Measurements from ENCODE around the gene NOP58. TPM values are rescaled to one million over a fixed set of nuclear protein-coding genes. Genes with fewer than 3 reads are reported as not detected.

Gene NOP58
- total and polyA plus RNA-seq, 2 of the 4 experiments (the other 2 are of a cell fraction): 45.3 to 54.0 TPM

DNA sequence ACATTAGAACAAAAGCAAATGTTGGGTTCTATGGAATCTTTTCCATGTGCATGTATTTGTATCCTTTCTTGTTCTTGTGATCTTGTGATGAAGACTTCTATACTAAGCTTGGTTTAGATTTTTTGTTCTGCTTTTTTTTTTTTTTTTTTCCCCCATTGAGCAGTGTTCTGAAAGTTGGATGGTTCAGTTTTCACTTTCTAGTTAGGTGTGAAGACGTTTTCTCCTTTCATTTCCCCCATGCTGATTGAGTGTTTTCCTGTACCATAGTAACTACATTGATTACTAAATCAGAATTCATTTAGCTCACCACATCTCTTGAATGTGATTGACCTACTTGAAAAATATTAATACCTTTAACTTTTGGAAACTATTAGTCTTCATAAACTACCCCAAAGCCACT, 34.1 kb downstream of the NOP58 start:
- in situ Hi-C loops (cut with MboI; ENCODE audit: low sequenced_read_pairs) (no loop called here), intact Hi-C loops (cut with micrococcal nuclease) (no loop called here), dilution Hi-C loops (cut with HindIII; ENCODE audit: low sequenced_read_pairs, unreplicated experiment) (no loop called here)
- Histone ChIP-seq H3K27me3 (ENCODE audit: control insufficient read depth, insufficient read depth, low read length) (no peaks in the 10 kb centered on the region), H3K4me3 (ENCODE audit: insufficient read depth, low read depth, low read length) (no peak overlapping the region), H3K14ac (replicated peaks; ENCODE audit: low read depth, low read length) (no peak overlapping the region), H2BK5ac (ENCODE audit: low read depth, low read length, poor library complexity, severe bottlenecking) (no peak overlapping the region), H3K9me1 (ENCODE audit: insufficient read depth, low read length) (no peaks in the 10 kb centered on the region; the same call in 1 of the 2 replicates), H3K56ac (ENCODE audit: extremely low read depth, insufficient read depth, low read length) (no peak overlapping the region), H3K9me3 (ENCODE audit: control insufficient read depth, insufficient read depth, low read length) (no peaks in the 10 kb centered on the region), H3K4ac (ENCODE audit: low read depth, low read length) (no peak overlapping the region), H2AK5ac (ENCODE audit: low read depth, low read length) (no peak overlapping the region), H3K79me1 (ENCODE audit: low read depth in 1 of 2, low read length in 2 of 2) (peaks cover 12 to 17% of the 10 kb centered on the region in 2 experiments), H3K36me3 (ENCODE audit: control insufficient read depth, insufficient read depth, low read length) (peaks cover 34% of the 10 kb centered on the region), H2AFZ (replicated peaks; ENCODE audit: low read length, poor library complexity) (no peak overlapping the region), H3K27ac (ENCODE audit: insufficient read depth, low read length) (no peak overlapping the region), H3K23ac (ENCODE audit: low read depth, low read length) (no peak overlapping the region), H4K20me1 (ENCODE audit: insufficient read depth, low read length) (no peaks in the 10 kb centered on the region), H3K4me1 (ENCODE audit: control insufficient read depth, insufficient read depth, low read length) (no peaks in the 10 kb centered on the region; the same call in 1 of the 2 replicates), H3K18ac (ENCODE audit: low read depth, low read length) (no peak overlapping the region), H2BK15ac (ENCODE audit: low read depth, low read length) (no peak overlapping the region), H3K4me2 (ENCODE audit: low read depth, low read length) (no peak overlapping the region), H3K9ac (ENCODE audit: low read depth, low read length) (no peak overlapping the region), H2BK120ac (ENCODE audit: low read depth, low read length) (no peak overlapping the region), H4K8ac (ENCODE audit: low read depth in 2 of 2, low read length in 2 of 2) (no peak overlapping the region), H2AK9ac (replicated peaks; ENCODE audit: low read depth, low read length, poor library complexity) (no peak overlapping the region), H4K91ac (ENCODE audit: insufficient read depth, low read depth, low read length) (no peak overlapping the region), H4K5ac (ENCODE audit: low read depth, low read length) (no peak overlapping the region), H2BK20ac (ENCODE audit: low read depth, low read length) (no peak overlapping the region)
- CTCF ChIA-PET: interaction anchor here (0.6 kb wide), 1 partner anchor 124 kb away, joined by 3 read pairs; no protein-coding TSS in a partner anchor
- no TSS peak for BruUV-seq (replicated peaks)
- POLR2A ChIA-PET (ENCODE audit: unreplicated experiment): no interaction called here
- WGBS, 2 experiments (ENCODE audit: extremely low coverage in 2 of 2, insufficient read length in 1 of 2): no CpG with 5 or more reads among the region's 1 CpG
- DNase-seq: no peak
- TF ChIP-seq MAFK (IDR thresholded peaks at IDR 0.05; ENCODE audit: low read depth, low read length) (no peak), POLR2A (IDR thresholded peaks at IDR 0.05; ENCODE audit: low read depth, low read length) (no peak), RCOR1 (IDR thresholded peaks at IDR 0.05; ENCODE audit: insufficient replicate concordance, low read length) (no peak), MAZ (IDR thresholded peaks at IDR 0.05; ENCODE audit: borderline replicate concordance, low read depth, low read length) (no peak), MXI1 (IDR thresholded peaks at IDR 0.05; ENCODE audit: borderline replicate concordance, low read depth, low read length) (no peak), CEBPB (IDR thresholded peaks at IDR 0.05; ENCODE audit: low read depth, low read length) (no peak), FOS (IDR thresholded peaks at IDR 0.05; ENCODE audit: low read depth, low read length) (no peak), BHLHE40 (IDR thresholded peaks at IDR 0.05; ENCODE audit: low read depth, low read length) (no peak), NFE2L2 (IDR thresholded peaks at IDR 0.05; ENCODE audit: low read depth, low read length) (no peak), CHD1 (IDR thresholded peaks at IDR 0.05; ENCODE audit: low read depth, low read length) (no peak), SMC3 (IDR thresholded peaks at IDR 0.05; ENCODE audit: low read depth, low read length) (no peak), RAD21 (IDR thresholded peaks at IDR 0.05; ENCODE audit: low read length) (no peak), RFX5 (IDR thresholded peaks at IDR 0.05; ENCODE audit: low read depth, low read length) (no peak)
- TF ChIP-seq, protein P1, sequence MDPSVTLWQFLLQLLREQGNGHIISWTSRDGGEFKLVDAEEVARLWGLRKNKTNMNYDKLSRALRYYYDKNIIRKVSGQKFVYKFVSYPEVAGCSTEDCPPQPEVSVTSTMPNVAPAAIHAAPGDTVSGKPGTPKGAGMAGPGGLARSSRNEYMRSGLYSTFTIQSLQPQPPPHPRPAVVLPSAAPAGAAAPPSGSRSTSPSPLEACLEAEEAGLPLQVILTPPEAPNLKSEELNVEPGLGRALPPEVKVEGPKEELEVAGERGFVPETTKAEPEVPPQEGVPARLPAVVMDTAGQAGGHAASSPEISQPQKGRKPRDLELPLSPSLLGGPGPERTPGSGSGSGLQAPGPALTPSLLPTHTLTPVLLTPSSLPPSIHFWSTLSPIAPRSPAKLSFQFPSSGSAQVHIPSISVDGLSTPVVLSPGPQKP (IDR thresholded peaks at IDR 0.05; ENCODE audit: borderline replicate concordance, low read depth, low read length): no peak
- TF ChIP-seq, protein P2, sequence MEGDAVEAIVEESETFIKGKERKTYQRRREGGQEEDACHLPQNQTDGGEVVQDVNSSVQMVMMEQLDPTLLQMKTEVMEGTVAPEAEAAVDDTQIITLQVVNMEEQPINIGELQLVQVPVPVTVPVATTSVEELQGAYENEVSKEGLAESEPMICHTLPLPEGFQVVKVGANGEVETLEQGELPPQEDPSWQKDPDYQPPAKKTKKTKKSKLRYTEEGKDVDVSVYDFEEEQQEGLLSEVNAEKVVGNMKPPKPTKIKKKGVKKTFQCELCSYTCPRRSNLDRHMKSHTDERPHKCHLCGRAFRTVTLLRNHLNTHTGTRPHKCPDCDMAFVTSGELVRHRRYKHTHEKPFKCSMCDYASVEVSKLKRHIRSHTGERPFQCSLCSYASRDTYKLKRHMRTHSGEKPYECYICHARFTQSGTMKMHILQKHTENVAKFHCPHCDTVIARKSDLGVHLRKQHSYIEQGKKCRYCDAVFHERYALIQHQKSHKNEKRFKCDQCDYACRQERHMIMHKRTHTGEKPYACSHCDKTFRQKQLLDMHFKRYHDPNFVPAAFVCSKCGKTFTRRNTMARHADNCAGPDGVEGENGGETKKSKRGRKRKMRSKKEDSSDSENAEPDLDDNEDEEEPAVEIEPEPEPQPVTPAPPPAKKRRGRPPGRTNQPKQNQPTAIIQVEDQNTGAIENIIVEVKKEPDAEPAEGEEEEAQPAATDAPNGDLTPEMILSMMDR (conservative IDR thresholded peaks at IDR 0.05; ENCODE audit: low read depth, low read length): no peak
- TF ChIP-seq, protein P3, sequence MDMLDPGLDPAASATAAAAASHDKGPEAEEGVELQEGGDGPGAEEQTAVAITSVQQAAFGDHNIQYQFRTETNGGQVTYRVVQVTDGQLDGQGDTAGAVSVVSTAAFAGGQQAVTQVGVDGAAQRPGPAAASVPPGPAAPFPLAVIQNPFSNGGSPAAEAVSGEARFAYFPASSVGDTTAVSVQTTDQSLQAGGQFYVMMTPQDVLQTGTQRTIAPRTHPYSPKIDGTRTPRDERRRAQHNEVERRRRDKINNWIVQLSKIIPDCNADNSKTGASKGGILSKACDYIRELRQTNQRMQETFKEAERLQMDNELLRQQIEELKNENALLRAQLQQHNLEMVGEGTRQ (IDR thresholded peaks at IDR 0.05; ENCODE audit: low read depth, low read length): no peak
- ATAC-seq (ENCODE audit: low read depth): no peak

Measured in IMR-90 (cell line).